ENCODE measurements around the gene ARHGAP42.

GRCh38 chr11:100790073-100790472 lies 103.0 kb downstream of the ARHGAP42 start:
- TF ChIP-seq CTCF (IDR thresholded peaks at IDR 0.05 in 8 of 11, conservative IDR thresholded peaks at IDR 0.05 in 3 of 11) (no peak), POLR2AphosphoS5 (IDR thresholded peaks at IDR 0.05) (no peak)

Data from spleen (tissue), 7 donors.